ENCODE measurements around the gene EXOSC3.
"Not testable (repeated sequence)": the region's sequence is repeated elsewhere in the genome, so short reads cannot be mapped to it uniquely, and the experiment has no call there.

The EXOSC3 gene

DNA sequence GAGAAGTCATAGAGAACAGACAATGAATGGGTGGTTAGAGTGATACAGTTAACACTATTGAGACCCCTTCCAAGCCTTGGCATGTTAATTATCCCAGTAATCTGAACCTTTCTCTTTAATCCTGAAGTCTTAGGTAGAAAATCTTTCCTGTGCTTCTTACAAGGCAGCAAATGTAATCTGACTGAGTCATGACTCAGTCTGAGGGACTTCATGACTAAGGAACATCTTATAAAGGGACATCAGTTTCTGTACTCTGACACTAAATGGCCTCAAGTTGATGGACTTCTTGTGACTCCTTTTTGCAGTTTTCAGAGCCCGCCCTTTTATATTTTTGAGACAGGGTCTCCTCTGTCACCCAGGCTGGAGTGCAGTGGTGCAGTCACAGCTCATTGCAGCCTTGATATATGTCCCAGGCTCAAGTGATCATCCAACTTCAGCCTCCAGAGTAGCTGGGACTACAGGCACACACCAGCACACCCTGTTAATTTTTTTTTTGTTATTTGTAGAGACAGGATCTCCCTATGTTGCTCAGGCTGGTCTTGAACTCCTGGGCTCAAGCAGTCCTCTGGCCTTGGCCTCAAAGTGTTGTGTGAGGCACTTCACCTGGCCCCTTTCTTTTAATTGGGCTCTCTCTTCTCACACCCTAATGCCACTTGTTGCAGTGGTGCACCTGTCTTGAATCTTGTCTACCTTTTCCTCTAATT, 9.5 kb downstream of the EXOSC3 start:
- Histone ChIP-seq H3K27ac (ENCODE audit: low read depth, low read length) (no peak overlapping the region), H3K79me1 (ENCODE audit: low read length) (no peaks in the 10 kb centered on the region), H2BK5ac (ENCODE audit: low read length) (no peak overlapping the region), H4K5ac (ENCODE audit: low read length) (no peak overlapping the region), H3K79me2 (ENCODE audit: control insufficient read depth, insufficient read depth, low read length) (no peaks in the 10 kb centered on the region), H3K56ac (ENCODE audit: low read length) (no peak overlapping the region), H3K9ac (ENCODE audit: low read length) (no peak overlapping the region), H3K36me3 (ENCODE audit: control insufficient read depth, insufficient read depth, low read length) (peaks cover 6% of the 10 kb centered on the region), H3K27me3 (ENCODE audit: insufficient read depth, low read length, poor library complexity) (no peaks in the 10 kb centered on the region), H3K18ac (ENCODE audit: low read length) (no peak overlapping the region), H3K4me3 (ENCODE audit: low read length) (no peak overlapping the region), H2BK120ac (ENCODE audit: low read depth, low read length) (no peak overlapping the region), H3K4me1 (ENCODE audit: control insufficient read depth, low read depth, low read length) (no peaks in the 10 kb centered on the region), H3K4me2 (ENCODE audit: low read length) (no peak overlapping the region), H2BK15ac (replicated peaks; ENCODE audit: low read depth) (no peak overlapping the region), H2AK5ac (ENCODE audit: low read length) (no peak overlapping the region), H4K8ac (ENCODE audit: low read depth, low read length) (no peak overlapping the region), H3K4ac (ENCODE audit: low read depth, low read length) (no peak overlapping the region), H3K23ac (ENCODE audit: low read length) (no peak overlapping the region)
- WGBS (ENCODE audit: extremely low coverage, insufficient coverage, low lambda C conversion rate): no CpG with 5 or more reads among the region's 1 CpG
- DNase-seq: no peak

DNA sequence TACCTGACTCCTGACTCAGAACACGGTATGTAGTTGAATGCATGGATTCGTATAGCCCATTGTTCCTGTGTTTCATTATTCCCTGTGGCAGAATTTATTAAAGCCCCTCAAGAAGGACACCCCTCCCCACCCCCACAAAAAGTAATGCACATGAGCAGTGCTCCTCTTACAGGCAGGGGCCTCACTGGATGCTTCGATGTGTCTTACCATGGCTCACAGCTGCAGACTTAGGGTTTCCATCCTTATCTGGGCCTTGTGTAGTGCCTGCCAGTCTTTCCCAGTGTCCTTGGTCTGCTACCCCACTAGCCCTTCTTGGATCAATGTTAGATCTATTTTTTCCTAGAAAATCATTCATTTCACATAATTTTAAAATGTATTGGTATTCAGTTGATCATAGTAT, 14.9 kb downstream of the EXOSC3 start:
- H4K8ac ChIP-seq (ENCODE audit: low read depth, low read length): no peak overlapping the region
- H3K27me3 ChIP-seq (ENCODE audit: insufficient read depth, low read length, poor library complexity): no peaks in the 10 kb centered on the region
- no peak overlapping the region for H2BK5ac ChIP-seq (ENCODE audit: low read length)
- no peak overlapping the region for H3K9ac ChIP-seq (ENCODE audit: low read length)
- no peak overlapping the region for H2BK15ac ChIP-seq (replicated peaks; ENCODE audit: low read depth)
- no peak overlapping the region for H3K4me3 ChIP-seq (ENCODE audit: low read length)
- whole genome bisulfite sequencing (ENCODE audit: extremely low coverage, insufficient coverage, low lambda C conversion rate): no CpG with 5 or more reads among the region's 3 CpGs
- H4K5ac ChIP-seq (ENCODE audit: low read length): no peak overlapping the region
- DNase-seq: no peak
- H3K18ac ChIP-seq (ENCODE audit: low read length): no peak overlapping the region
- no peaks in the 10 kb centered on the region for H3K36me3 ChIP-seq (ENCODE audit: control insufficient read depth, insufficient read depth, low read length)
- no peak overlapping the region for H2BK120ac ChIP-seq (ENCODE audit: low read depth, low read length)
- H3K79me2 ChIP-seq (ENCODE audit: control insufficient read depth, insufficient read depth, low read length): no peaks in the 10 kb centered on the region
- H3K23ac ChIP-seq (ENCODE audit: low read length): no peak overlapping the region
- no peak overlapping the region for H3K27ac ChIP-seq (ENCODE audit: low read depth, low read length)
- H3K79me1 ChIP-seq (ENCODE audit: low read length): no peaks in the 10 kb centered on the region
- no peak overlapping the region for H2AK5ac ChIP-seq (ENCODE audit: low read length)
- no peaks in the 10 kb centered on the region for H3K4me1 ChIP-seq (ENCODE audit: control insufficient read depth, low read depth, low read length)
- no peak overlapping the region for H3K4ac ChIP-seq (ENCODE audit: low read depth, low read length)
- no peak overlapping the region for H3K4me2 ChIP-seq (ENCODE audit: low read length)
- no peak overlapping the region for H3K56ac ChIP-seq (ENCODE audit: low read length)

DNA sequence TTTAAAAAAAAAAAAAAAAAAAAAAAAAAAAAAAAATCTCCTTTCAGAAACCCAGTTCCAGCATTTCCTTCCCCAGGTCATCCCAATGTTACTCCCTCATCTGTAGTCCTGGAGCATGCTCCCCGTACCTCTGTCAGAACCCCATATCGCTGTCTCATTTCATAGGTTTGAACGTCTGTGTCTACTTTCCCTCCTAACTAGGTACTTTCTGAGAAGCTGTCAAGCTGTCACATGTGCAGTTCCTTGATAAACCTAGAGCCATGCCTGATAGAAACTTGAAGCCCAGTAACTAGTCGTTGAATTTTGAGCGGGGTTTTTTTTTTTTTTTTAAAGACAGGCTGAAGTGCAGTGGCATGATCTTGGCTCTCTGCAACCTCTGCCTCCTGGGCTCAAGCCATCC, 15.6 kb downstream of the EXOSC3 start:
- no CpG with 5 or more reads among the region's 5 CpGs for WGBS (ENCODE audit: extremely low coverage, insufficient coverage, low lambda C conversion rate)
- Histone ChIP-seq H2BK15ac (replicated peaks; ENCODE audit: low read depth) (no peak overlapping the region), H3K18ac (ENCODE audit: low read length) (no peak overlapping the region), H2BK120ac (ENCODE audit: low read depth, low read length) (no peak overlapping the region), H3K27ac (ENCODE audit: low read depth, low read length) (no peak overlapping the region), H3K79me1 (ENCODE audit: low read length) (no peaks in the 10 kb centered on the region), H2BK5ac (ENCODE audit: low read length) (no peak overlapping the region), H4K8ac (ENCODE audit: low read depth, low read length) (no peak overlapping the region), H3K4me3 (ENCODE audit: low read length) (no peak overlapping the region), H3K9ac (ENCODE audit: low read length) (no peak overlapping the region), H3K36me3 (ENCODE audit: control insufficient read depth, insufficient read depth, low read length) (no peaks in the 10 kb centered on the region), H3K4me1 (ENCODE audit: control insufficient read depth, low read depth, low read length) (no peaks in the 10 kb centered on the region), H3K79me2 (ENCODE audit: control insufficient read depth, insufficient read depth, low read length) (no peaks in the 10 kb centered on the region), H4K5ac (ENCODE audit: low read length) (no peak overlapping the region), H3K4me2 (ENCODE audit: low read length) (no peak overlapping the region), H3K23ac (ENCODE audit: low read length) (no peak overlapping the region), H3K4ac (ENCODE audit: low read depth, low read length) (no peak overlapping the region), H2AK5ac (ENCODE audit: low read length) (no peak overlapping the region), H3K27me3 (ENCODE audit: insufficient read depth, low read length, poor library complexity) (no peaks in the 10 kb centered on the region), H3K56ac (ENCODE audit: low read length) (no peak overlapping the region)
- DNase-seq: no peak

DNA sequence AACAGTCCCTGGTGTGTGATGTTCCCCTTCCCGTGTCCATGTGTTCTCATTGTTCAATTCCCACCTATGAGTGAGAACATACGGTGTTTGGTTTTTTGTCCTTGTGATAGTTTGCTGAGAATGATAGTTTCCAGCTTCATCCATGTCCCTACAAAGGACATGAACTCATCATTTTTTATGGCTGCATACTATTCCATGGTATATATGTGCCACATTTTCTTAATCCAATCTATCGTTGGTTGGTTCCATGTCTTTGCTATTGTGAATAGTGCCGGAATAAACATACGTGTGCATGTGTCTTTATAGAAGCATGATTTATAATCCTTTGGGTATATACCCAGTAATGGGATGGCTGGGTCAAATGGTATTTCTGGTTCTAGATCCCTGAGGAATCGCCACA, 19.6 kb downstream of the EXOSC3 start:
- H3K23ac ChIP-seq (ENCODE audit: low read length); H2BK5ac ChIP-seq (ENCODE audit: low read length); H3K9ac ChIP-seq (ENCODE audit: low read length); H3K4me1 ChIP-seq (ENCODE audit: control insufficient read depth, low read depth, low read length); H3K4me3 ChIP-seq (ENCODE audit: low read length); H3K36me3 ChIP-seq (ENCODE audit: control insufficient read depth, insufficient read depth, low read length); H2BK15ac ChIP-seq (replicated peaks; ENCODE audit: low read depth); H3K4me2 ChIP-seq (ENCODE audit: low read length); H3K4ac ChIP-seq (ENCODE audit: low read depth, low read length); DNase-seq; H3K56ac ChIP-seq (ENCODE audit: low read length); H3K79me2 ChIP-seq (ENCODE audit: control insufficient read depth, insufficient read depth, low read length); H2AK5ac ChIP-seq (ENCODE audit: low read length); H3K79me1 ChIP-seq (ENCODE audit: low read length); H3K27ac ChIP-seq (ENCODE audit: low read depth, low read length); H3K27me3 ChIP-seq (ENCODE audit: insufficient read depth, low read length, poor library complexity); H4K5ac ChIP-seq (ENCODE audit: low read length); H2BK120ac ChIP-seq (ENCODE audit: low read depth, low read length); H4K8ac ChIP-seq (ENCODE audit: low read depth, low read length); H3K18ac ChIP-seq (ENCODE audit: low read length): not testable (repeated sequence)
- no CpG with 5 or more reads among the region's 6 CpGs for WGBS (ENCODE audit: extremely low coverage, insufficient coverage, low lambda C conversion rate)

DNA sequence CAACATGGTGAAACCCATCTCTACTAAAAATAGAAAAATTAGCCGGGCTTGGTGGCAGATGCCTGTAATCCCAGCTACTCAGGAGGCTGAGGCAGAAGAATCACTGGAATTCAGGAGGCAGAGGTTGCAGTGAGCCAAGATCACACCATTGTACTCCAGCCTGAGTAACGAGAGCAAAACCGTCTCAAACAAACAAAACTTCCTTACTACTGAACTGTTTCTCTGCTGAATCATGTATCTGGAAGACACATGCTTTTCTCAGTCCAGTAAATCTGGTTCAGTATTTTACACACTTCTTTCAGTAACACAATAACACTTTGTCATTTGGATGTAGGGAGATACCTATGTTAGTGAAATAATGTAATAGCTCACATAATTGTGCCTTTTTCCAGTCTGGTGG, 23.4 kb downstream of the EXOSC3 start:
- H3K9ac ChIP-seq (ENCODE audit: low read length): no peak overlapping the region
- no peak overlapping the region for H2BK15ac ChIP-seq (replicated peaks; ENCODE audit: low read depth)
- H2BK5ac ChIP-seq (ENCODE audit: low read length): no peak overlapping the region
- no peak overlapping the region for H3K27ac ChIP-seq (ENCODE audit: low read depth, low read length)
- no peaks in the 10 kb centered on the region for H3K27me3 ChIP-seq (ENCODE audit: insufficient read depth, low read length, poor library complexity)
- H2BK120ac ChIP-seq (ENCODE audit: low read depth, low read length): no peak overlapping the region
- no peak overlapping the region for H3K4ac ChIP-seq (ENCODE audit: low read depth, low read length)
- no peaks in the 10 kb centered on the region for H3K36me3 ChIP-seq (ENCODE audit: control insufficient read depth, insufficient read depth, low read length)
- no peak overlapping the region for H3K4me3 ChIP-seq (ENCODE audit: low read length)
- no peak overlapping the region for H4K8ac ChIP-seq (ENCODE audit: low read depth, low read length)
- no peak overlapping the region for H3K4me2 ChIP-seq (ENCODE audit: low read length)
- no CpG with 5 or more reads among the region's 3 CpGs for WGBS (ENCODE audit: extremely low coverage, insufficient coverage, low lambda C conversion rate)
- H3K56ac ChIP-seq (ENCODE audit: low read length): no peak overlapping the region
- no peak for DNase-seq
- H3K79me1 ChIP-seq (ENCODE audit: low read length): no peaks in the 10 kb centered on the region
- H3K79me2 ChIP-seq (ENCODE audit: control insufficient read depth, insufficient read depth, low read length): no peaks in the 10 kb centered on the region
- H4K5ac ChIP-seq (ENCODE audit: low read length): no peak overlapping the region
- no peak overlapping the region for H3K23ac ChIP-seq (ENCODE audit: low read length)
- H2AK5ac ChIP-seq (ENCODE audit: low read length): no peak overlapping the region
- no peaks in the 10 kb centered on the region for H3K4me1 ChIP-seq (ENCODE audit: control insufficient read depth, low read depth, low read length)
- no peak overlapping the region for H3K18ac ChIP-seq (ENCODE audit: low read length)

All from mesendoderm (in vitro differentiated cells).